A549 (cell line): Measurements from ENCODE around the gene PHF21B. TPM values are rescaled to one million over a fixed set of nuclear protein-coding genes. Genes with fewer than 3 reads are reported as not detected.

ENCODE experiments used
- ATAC-seq, 2 experiments: fragments of 200-7000 bp in 1 of 2; fragments of >200 bp in 1 of 2; cut with Nextera tagmentation in 1 of 2; cut with Tn5 transposase in 1 of 2; 3 replicates each; pipeline versions ENCODE4 v1.8.0 to v1.9.1; 2018 to 2020; ENCODE audit warnings: mild to moderate bottlenecking in 1 of 2, moderate library complexity in 1 of 2
- CTCF ChIA-PET: fragments of 300-600 bp; sonication (Branson Sonifier 250); formaldehyde crosslinking; extraction: SDS; loops from one replicate; lab custom pipeline; 2021; ENCODE audit warnings: antibody characterized with exemption, inconsistent platforms; lab: Yijun Ruan, JAX
- POLR2A ChIA-PET: fragments of 350-600 bp; formaldehyde crosslinking; extraction: SDS; loops from one replicate; lab custom pipeline; 2021; ENCODE audit warnings: antibody characterized with exemption, inconsistent platforms; lab: Yijun Ruan, JAX
- DNase-seq, 2 experiments: peaks; one replicate each; pipeline versions ENCODE4 v3.0.0 to v3.0.0-alpha.2; 2011 to 2016; ENCODE audit warnings: low read depth in 1 of 2, low spot score in 1 of 2
- FAIRE-seq: peaks from 2 replicates; lab custom pipeline; 2011; peaks lifted over from hg19 to GRCh38; lab: Jason Lieb, UNC
- H3K27ac ChIP-seq, 2 experiments: fragments of >200 bp; sonication (Bioruptor Twin); formaldehyde crosslinking; 3 replicates each; pipeline ENCODE4 v1.5.1; 2016 to 2017
- H3K4me1 ChIP-seq: fragments of >200 bp; sonication (Bioruptor Twin); formaldehyde crosslinking; 3 replicates; pipeline ENCODE4 v1.6.1; 2016
- H3K4me2 ChIP-seq: fragments of >200 bp; sonication (Bioruptor Twin); formaldehyde crosslinking; 3 replicates; pipeline ENCODE4 v1.6.1; 2016
- H3K4me3 ChIP-seq: fragments of >200 bp; sonication (Bioruptor Twin); formaldehyde crosslinking; 3 replicates; pipeline ENCODE4 v1.5.1; 2016
- H3K9me3 ChIP-seq: fragments of >200 bp; sonication (Bioruptor Twin); formaldehyde crosslinking; 3 replicates; pipeline ENCODE4 v1.6.1; 2016
- ATOH8 ChIP-seq: fragments of 250-450 bp; sonication (Bioruptor Pico); IDR thresholded peaks from 2 replicates; pipeline ENCODE4 v1.5.0; 2020; ENCODE audit warnings: low read depth, mild to moderate bottlenecking, moderate library complexity
- BCL3 ChIP-seq: fragments of >200 bp; sonication (Bioruptor Twin); formaldehyde crosslinking; IDR thresholded peaks from 3 replicates; pipeline ENCODE4 v1.6.1; 2016
- BHLHE40 ChIP-seq: IDR thresholded peaks from 2 replicates; pipeline ENCODE4 v1.6.1; 2012; ENCODE audit warnings: low read depth, low read length, inconsistent platforms
- CEBPB ChIP-seq, 2 experiments: fragments of >200 bp in 1 of 2; sonication (Bioruptor Twin) in 1 of 2; formaldehyde crosslinking in 1 of 2; IDR thresholded peaks; 2 replicates each; pipeline ENCODE4 v1.6.1; 2012 to 2016
- CHD4 ChIP-seq: fragments of 200-600 bp; sonication (generic); IDR thresholded peaks from 2 replicates; pipeline ENCODE4 v1.6.1; 2016; ENCODE audit warnings: antibody characterized with exemption, mild to moderate bottlenecking, borderline replicate concordance
- EP300 ChIP-seq, 2 experiments: fragments of >200 bp; sonication (Bioruptor Twin); formaldehyde crosslinking; IDR thresholded peaks; 2 replicates in 1 of 2; 3 replicates in 1 of 2; pipeline ENCODE4 v1.6.1; 2016 to 2017
- ESRRA ChIP-seq: fragments of 150-350 bp; IDR thresholded peaks from 2 replicates; pipeline ENCODE4 v1.6.1; 2014; ENCODE audit warnings: mild to moderate bottlenecking, low read length, borderline replicate concordance
- FOSB ChIP-seq: fragments of 250-450 bp; sonication (Bioruptor Pico); IDR thresholded peaks from 2 replicates; pipeline ENCODE4 v1.5.0; 2020; ENCODE audit warnings: mild to moderate bottlenecking, moderate library complexity
- GATA3 ChIP-seq: IDR thresholded peaks from 2 replicates; pipeline ENCODE4 v1.6.1; 2012; ENCODE audit warnings: borderline replicate concordance
- HES2 ChIP-seq: fragments of >200 bp; sonication (Bioruptor Twin); formaldehyde crosslinking; IDR thresholded peaks from 2 replicates; pipeline ENCODE4 v1.6.1; 2016
- HMGXB4 ChIP-seq: fragments of 250-450 bp; sonication (Bioruptor Pico); IDR thresholded peaks from 2 replicates; pipeline ENCODE4 v1.5.0; 2021; ENCODE audit warnings: mild to moderate bottlenecking, moderate library complexity, borderline replicate concordance
- HOXA7 ChIP-seq: fragments of 250-450 bp; sonication (Bioruptor Pico); IDR thresholded peaks from 2 replicates; pipeline ENCODE4 v1.5.0; 2020; ENCODE audit warnings: mild to moderate bottlenecking, moderate library complexity
- JUNB ChIP-seq: fragments of >200 bp; sonication (Bioruptor Twin); formaldehyde crosslinking; IDR thresholded peaks from 2 replicates; pipeline ENCODE4 v1.6.1; 2016
- MAX ChIP-seq: IDR thresholded peaks from 2 replicates; pipeline ENCODE4 v1.6.1; 2012
- MAZ ChIP-seq: fragments of 150-350 bp; IDR thresholded peaks from 2 replicates; pipeline ENCODE4 v1.6.1; 2014; ENCODE audit warnings: antibody characterized with exemption, low read depth, low read length, borderline replicate concordance
- NR3C1 ChIP-seq: fragments of >200 bp; sonication (Bioruptor Twin); formaldehyde crosslinking; IDR thresholded peaks from 3 replicates; pipeline ENCODE4 v1.6.1; 2017
- PHF8 ChIP-seq: fragments of 200-600 bp; sonication (generic); IDR thresholded peaks from 2 replicates; pipeline ENCODE4 v1.6.1; 2016; ENCODE audit warnings: low read depth, mild to moderate bottlenecking, antibody characterized with exemption, moderate library complexity, borderline replicate concordance
- POLR2AphosphoS2 ChIP-seq: conservative IDR thresholded peaks from 2 replicates; pipeline ENCODE4 v1.6.1; 2012; ENCODE audit warnings: low read length, improper control_type of control experiment, inconsistent platforms
- RCOR1 ChIP-seq: fragments of 150-350 bp; IDR thresholded peaks from 2 replicates; pipeline ENCODE4 v1.6.1; 2014; ENCODE audit warnings: antibody characterized with exemption, low read length, low read depth
- ZC3H11A ChIP-seq: fragments of 450-650 bp; IDR thresholded peaks from 2 replicates; pipeline ENCODE4 v1.6.1; 2014; ENCODE audit warnings: antibody characterized with exemption, mild to moderate bottlenecking
- ZSCAN20 ChIP-seq: fragments of 250-450 bp; sonication (Bioruptor Pico); IDR thresholded peaks from 2 replicates; pipeline ENCODE4 v1.8.0; 2022; ENCODE audit warnings: mild to moderate bottlenecking, moderate library complexity
- WGBS: methylation state at CpG from one replicate; pipeline ENCODE4 v1.1.6; 2017; ENCODE audit errors: missing lambda C conversion rate; 5-methylcytosine and 5-hydroxymethylcytosine counted together
- polyA plus RNA-seq, 4 experiments: library from polyadenylated mRNA; depleted of rRNA in 3 of 4; stranded (reverse); fragments of >200 nt; fragmentation: RNase III in 1 of 4; extraction: RNeasy Plus Mini Kit Qiagen cat#74134 plus additional on column Dnase treatment in 1 of 4; gene quantifications; 2 replicates in 3 of 4; 3 replicates in 1 of 4; pipeline ENCODE4 v1.2.3, GENCODE V29; 2011 to 2017

PHF21B gene
- polyA plus RNA-seq, 2 of the 4 experiments (the other 2 are of a cell fraction): 0.50 to 0.70 TPM

GRCh38 chr22:44839061-44839460 lies 170.7 kb downstream of the PHF21B start:
- Histone ChIP-seq H3K27ac (no peak overlapping the region), H3K4me1 (no peaks in the 10 kb centered on the region), H3K4me2 (no peak overlapping the region), H3K9me3 (peaks cover 4% of the 10 kb centered on the region; the same call in 1 of the 3 replicates), H3K4me3 (no peak overlapping the region)
- ChIA-PET POLR2A (no interaction called here), CTCF (interaction anchor here (1.0 kb wide), 1 partner anchor 21 kb away, joined by 3 read pairs; no protein-coding TSS in a partner anchor)
- FAIRE-seq (no peak), DNase-seq (no peak), ATAC-seq (no peak)
- WGBS: 53% methylated on average over 5 of the region's 7 CpGs
- TF ChIP-seq HMGXB4 (no peak), MAX (no peak), NR3C1 (no peak), CHD4 (no peak), HOXA7 (CRISPR knock-in tag) (no peak), PHF8 (no peak), FOSB (CRISPR knock-in tag) (no peak), JUNB (no peak), BCL3 (no peak), ESRRA (no peak), HES2 (no peak), MAZ (no peak), POLR2AphosphoS2 (no peak)

GRCh38 chr22:44838316-44839016 lies 171.3 kb downstream of the PHF21B start:
- POLR2A ChIA-PET: no interaction called here
- Histone ChIP-seq H3K9me3 (peaks cover 4% of the 10 kb centered on the region; the same call in 1 of the 3 replicates), H3K27ac (no peak overlapping the region), H3K4me2 (no peak overlapping the region), H3K4me3 (no peak overlapping the region)
- no peak for DNase-seq
- 80% methylated on average over 16 of the region's 16 CpGs for WGBS
- no peak for TF ChIP-seq ESRRA
- no peak for TF ChIP-seq CEBPB (IDR thresholded peaks at IDR 0.05)
- TF ChIP-seq GATA3: no peak
- TF ChIP-seq EP300 (IDR thresholded peaks at IDR 0.05): no peak
- no peak for TF ChIP-seq RCOR1
- no peak for TF ChIP-seq ZC3H11A
- TF ChIP-seq ATOH8 (CRISPR knock-in tag): no peak
- no peak for TF ChIP-seq NR3C1
- TF ChIP-seq ZSCAN20 (CRISPR knock-in tag): no peak
- TF ChIP-seq BHLHE40: no peak
- TF ChIP-seq, all 56 proteins: peak for 0
- ATAC-seq (no peak), FAIRE-seq (no peak)
- CTCF ChIA-PET: no interaction called here
- no peaks in the 10 kb centered on the region for H3K4me1 ChIP-seq
